Measurements from ENCODE around the gene DSCAML1. TPM values are rescaled to one million over a fixed set of nuclear protein-coding genes. Genes with fewer than 3 reads are reported as not detected.
"Not testable (repeated sequence)": the region's sequence is repeated elsewhere in the genome, so short reads cannot be mapped to it uniquely, and the experiment has no call there.

Gene DSCAML1
- total RNA-seq, 1 experiment from 2014 or later = not detected

- H3K27me3 ChIP-seq = no peaks in the 10 kb centered on the region
- DNase-seq = no peak
- no peak overlapping the region for H3K4me3 ChIP-seq
- H3K36me3 ChIP-seq = no peaks in the 10 kb centered on the region
- H3K9me3 ChIP-seq = no peaks in the 10 kb centered on the region
These were observed 378.1 kb downstream of the DSCAML1 start for GRCh38 chr11:117418737-117419481.

- Histone ChIP-seq H3K4me3 (no peak overlapping the region), H3K36me3 (no peaks in the 10 kb centered on the region)
These were observed 379.2 kb downstream of the DSCAML1 start for GRCh38 chr11:117417856-117418255.

GRCh38 chr11:117417342-117417741 lies 379.7 kb downstream of the DSCAML1 start:
- H3K9me3 ChIP-seq = no peaks in the 10 kb centered on the region
- no peak for DNase-seq
- no peak overlapping the region for H3K4me3 ChIP-seq
- no peaks in the 10 kb centered on the region for H3K36me3 ChIP-seq
- H3K27me3 ChIP-seq = no peaks in the 10 kb centered on the region

More at GRCh38 chr11:117417856-117418255, 379.2 kb downstream of the DSCAML1 start:
- no peaks in the 10 kb centered on the region for H3K9me3 ChIP-seq
- no peak for DNase-seq
- H3K27me3 ChIP-seq = no peaks in the 10 kb centered on the region

DNA sequence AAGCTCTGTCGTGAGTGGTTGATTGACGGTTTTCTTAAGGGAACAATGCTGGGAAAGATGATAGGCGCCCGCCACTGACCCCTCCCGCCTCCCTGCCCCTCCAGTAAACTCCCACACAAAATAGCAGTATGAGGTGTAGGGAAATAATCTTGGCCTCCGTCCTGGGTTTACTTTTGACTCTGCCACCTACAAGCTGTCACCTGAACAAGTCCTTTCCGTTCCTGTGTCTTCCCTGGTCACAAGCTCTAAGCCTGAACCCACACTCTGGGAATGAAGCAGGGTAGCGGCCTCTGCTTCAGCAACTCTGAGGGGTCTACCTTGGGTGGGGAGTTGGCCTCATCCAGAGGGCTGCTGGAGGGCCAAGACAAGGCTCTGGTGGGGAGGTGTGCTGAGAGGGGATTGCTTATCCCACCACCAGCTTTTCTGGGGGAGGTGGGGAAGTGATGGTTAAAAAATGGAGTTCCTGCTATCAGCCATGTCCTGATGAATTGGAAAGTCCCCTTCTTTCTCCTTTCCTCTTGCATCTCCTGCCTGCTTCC lies 381.6 kb downstream of the DSCAML1 start:
- no peak overlapping the region for H3K4me3 ChIP-seq
- H3K27me3 ChIP-seq = no peaks in the 10 kb centered on the region
- no peak for DNase-seq
- H3K9me3 ChIP-seq = no peaks in the 10 kb centered on the region
- no peaks in the 10 kb centered on the region; the same call in 1 of the 2 replicates for H3K36me3 ChIP-seq

GRCh38 chr11:117414724-117415123 lies 382.3 kb downstream of the DSCAML1 start:
- no peaks in the 10 kb centered on the region for H3K27me3 ChIP-seq
- no peaks in the 10 kb centered on the region; the same call in 1 of the 2 replicates for H3K36me3 ChIP-seq
- no peaks in the 10 kb centered on the region for H3K9me3 ChIP-seq
- H3K4me3 ChIP-seq = no peak overlapping the region
- DNase-seq = no peak

- Histone ChIP-seq H3K9me3 (no peaks in the 10 kb centered on the region), H3K36me3 (peaks cover under 1% of the 10 kb centered on the region; the same call in 1 of the 2 replicates), H3K27me3 (no peaks in the 10 kb centered on the region), H3K4me3 (no peak overlapping the region)
- DNase-seq = no peak
These were observed 383.4 kb downstream of the DSCAML1 start for GRCh38 chr11:117413616-117414015.

DNA sequence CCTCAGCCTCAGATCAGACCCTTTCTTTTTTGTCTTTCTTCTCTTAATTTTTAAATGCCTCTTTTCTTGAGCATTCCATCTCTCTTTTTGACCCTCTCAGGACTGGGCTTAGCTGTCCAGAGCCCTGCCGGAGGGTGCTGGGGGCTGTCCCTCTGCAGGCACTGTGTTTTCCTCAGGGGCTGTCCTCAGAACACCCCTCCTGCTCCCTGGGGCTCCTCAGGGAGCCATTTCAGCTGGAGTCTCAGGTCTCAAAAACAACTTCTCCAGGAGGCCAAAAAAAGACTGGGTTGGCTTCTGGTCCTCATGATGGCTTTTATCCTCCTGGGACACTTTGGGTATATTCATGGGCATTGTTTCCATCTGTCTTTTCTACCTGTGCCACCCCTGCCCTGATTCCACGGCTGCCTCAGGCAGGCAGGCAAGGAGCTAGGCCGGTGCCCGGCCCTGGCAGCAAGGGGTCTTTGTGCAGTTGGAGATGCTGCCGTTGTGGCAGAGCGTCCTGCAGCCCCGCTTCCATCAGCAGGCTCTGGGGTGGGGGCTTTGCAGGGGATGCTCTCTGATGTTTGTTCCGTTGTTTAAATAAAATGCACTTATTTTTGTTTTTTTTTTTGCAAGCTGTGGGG lies 384.3 kb downstream of the DSCAML1 start:
- Histone ChIP-seq H3K4me3 (no peak overlapping the region), H3K36me3 (peaks cover 2% of the 10 kb centered on the region), H3K9me3 (no peaks in the 10 kb centered on the region), H3K27me3 (no peaks in the 10 kb centered on the region)
- DNase-seq = no peak

DNA sequence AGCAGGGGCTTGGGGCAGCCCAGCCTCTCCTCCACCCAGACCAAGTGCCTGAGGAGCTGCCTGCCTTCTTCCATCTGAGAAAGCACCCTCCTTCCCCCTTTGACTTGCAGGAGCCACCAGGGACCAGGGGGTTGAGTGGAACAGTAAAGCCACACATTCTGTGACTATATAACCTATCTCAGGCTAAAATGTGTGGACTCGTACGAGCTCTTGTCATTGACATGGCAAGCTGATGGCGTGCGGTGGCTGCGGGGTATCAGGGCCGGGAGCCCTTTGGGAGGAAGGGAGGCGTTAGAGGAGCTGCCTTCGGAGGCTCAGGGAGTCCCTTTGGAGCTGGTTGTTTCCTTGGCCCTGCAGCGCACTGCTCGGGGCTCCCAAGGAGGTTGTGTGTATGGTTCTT lies 384.8 kb downstream of the DSCAML1 start:
- Histone ChIP-seq H3K36me3 (peaks cover 2% of the 10 kb centered on the region), H3K9me3 (no peaks in the 10 kb centered on the region), H3K4me3 (no peak overlapping the region), H3K27me3 (no peaks in the 10 kb centered on the region)
- no peak for DNase-seq

DNA sequence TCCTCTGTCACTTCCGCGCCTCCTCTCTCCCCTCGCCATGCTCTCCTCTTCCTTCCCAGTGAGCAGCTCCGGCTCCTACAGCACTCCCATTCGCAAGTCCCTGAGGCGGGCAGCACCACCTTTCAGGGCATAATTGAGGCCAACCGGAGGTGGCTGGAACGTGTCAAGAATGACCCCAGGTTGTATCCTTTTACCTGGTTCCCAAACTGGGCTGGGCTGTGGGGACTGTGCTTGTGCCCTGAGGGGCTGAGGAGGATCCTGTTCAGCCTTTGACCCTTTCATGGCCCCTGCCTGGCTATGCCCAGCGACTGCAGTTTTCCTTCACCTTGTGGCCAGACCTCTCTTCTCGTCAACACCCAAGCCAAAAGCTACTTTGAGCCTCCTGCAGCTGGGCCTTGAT lies 385.3 kb downstream of the DSCAML1 start:
- Histone ChIP-seq H3K36me3 (peaks cover 5% of the 10 kb centered on the region), H3K27me3 (no peaks in the 10 kb centered on the region), H3K4me3 (no peak overlapping the region), H3K9me3 (no peaks in the 10 kb centered on the region)
- DNase-seq = no peak

- no peak overlapping the region for H3K4me3 ChIP-seq
- peaks cover 8% of the 10 kb centered on the region for H3K36me3 ChIP-seq
- no peak for DNase-seq
- H3K9me3 ChIP-seq = peaks cover 1% of the 10 kb centered on the region
- no peaks in the 10 kb centered on the region for H3K27me3 ChIP-seq
These were observed 385.9 kb downstream of the DSCAML1 start for GRCh38 chr11:117410861-117411710.

GRCh38 chr11:117410238-117410637 lies 386.8 kb downstream of the DSCAML1 start:
- Histone ChIP-seq H3K4me3 (no peak overlapping the region), H3K27me3 (no peaks in the 10 kb centered on the region), H3K9me3 (peaks cover 10% of the 10 kb centered on the region), H3K36me3 (peaks cover 17% of the 10 kb centered on the region)
- no peak for DNase-seq

DNA sequence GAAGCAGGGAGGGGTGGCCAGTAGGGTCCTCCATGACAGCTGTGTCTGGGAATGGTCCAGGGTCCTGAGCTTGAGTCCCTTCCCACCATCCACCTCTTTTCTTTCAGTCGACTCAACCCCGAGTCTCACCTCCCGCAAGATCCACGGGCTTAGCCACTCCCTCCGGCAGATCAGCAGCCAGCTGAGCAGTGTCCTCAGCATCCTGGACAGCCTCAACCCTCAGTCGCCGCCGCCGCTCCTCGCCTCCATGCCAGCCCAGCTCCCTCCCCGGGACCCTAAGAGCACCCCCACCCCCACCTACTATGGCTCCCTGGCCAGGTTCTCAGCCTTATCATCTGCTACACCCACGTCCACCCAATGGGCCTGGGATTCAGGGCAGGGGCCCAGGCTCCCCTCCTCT lies 387.5 kb downstream of the DSCAML1 start:
- peaks cover 24% of the 10 kb centered on the region for H3K36me3 ChIP-seq
- no peak for DNase-seq
- peaks cover 11% of the 10 kb centered on the region for H3K9me3 ChIP-seq
- no peaks in the 10 kb centered on the region for H3K27me3 ChIP-seq
- H3K4me3 ChIP-seq = no peak overlapping the region

- Histone ChIP-seq H3K36me3 (peaks cover 36% of the 10 kb centered on the region), H3K4me3 (no peak overlapping the region), H3K9me3 (peaks cover 11% of the 10 kb centered on the region), H3K27me3 (no peaks in the 10 kb centered on the region)
- DNase-seq = no peak
These were observed 388.7 kb downstream of the DSCAML1 start for GRCh38 chr11:117408356-117408755.

GRCh38 chr11:117407016-117407415 lies 390.0 kb downstream of the DSCAML1 start:
- Histone ChIP-seq H3K4me3 (no peak overlapping the region), H3K36me3 (peaks cover 47% of the 10 kb centered on the region), H3K27me3 (no peaks in the 10 kb centered on the region), H3K9me3 (peaks cover 13% of the 10 kb centered on the region)
- no peak for DNase-seq

- peaks cover 13% of the 10 kb centered on the region for H3K9me3 ChIP-seq
- not testable (repeated sequence) for DNase-seq, H3K27me3 ChIP-seq, H3K4me3 ChIP-seq
- H3K36me3 ChIP-seq = peaks cover 47% of the 10 kb centered on the region
These were observed 391.1 kb downstream of the DSCAML1 start for GRCh38 chr11:117405898-117406297.

GRCh38 chr11:117399100-117399840 lies 397.7 kb downstream of the DSCAML1 start:
- not testable (repeated sequence) for DNase-seq

More at GRCh38 chr11:117399100-117399840, 397.7 kb downstream of the DSCAML1 start:
- not testable (repeated sequence) for H3K27me3 ChIP-seq, H3K4me3 ChIP-seq, H3K9me3 ChIP-seq
- H3K36me3 ChIP-seq = peaks cover 71% of the 10 kb centered on the region
